ENCODE results near the gene DCAF8. TPM values are rescaled to one million over a fixed set of nuclear protein-coding genes. Genes with fewer than 3 reads are reported as not detected.
A peak's percentile ranks its signal among the peaks of the same experiment; 100 is the strongest.
"Not testable (repeated sequence)": the region's sequence is repeated elsewhere in the genome, so short reads cannot be mapped to it uniquely, and the experiment has no call there.

DCAF8 gene
- total RNA-seq, 1 donor from 2014 or later, result 130 TPM

DNA sequence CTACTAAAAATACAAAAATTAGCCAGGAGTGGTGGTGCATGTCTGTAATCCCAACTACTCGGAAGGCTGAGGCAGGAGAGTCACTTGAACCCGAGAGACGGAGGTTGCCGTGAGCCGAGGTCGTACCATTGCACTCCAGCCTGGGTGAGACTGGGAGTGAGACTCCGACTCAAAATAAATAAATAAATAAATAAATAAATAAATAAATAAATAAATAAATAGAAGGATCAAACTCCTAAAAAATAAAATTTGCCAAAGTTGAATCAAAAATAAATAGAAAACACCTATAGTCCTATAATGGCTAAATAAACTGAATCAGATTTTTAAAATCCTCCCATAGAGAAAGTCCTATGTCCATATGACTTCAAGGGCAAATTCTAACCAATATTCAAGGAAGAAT lies 37.8 kb upstream of the DCAF8 start:
- H3K36me3 Mint-ChIP-seq (ENCODE audit: low read depth), result peaks cover 9% of the 10 kb centered on the region
- no peak overlapping the region for H3K27ac Mint-ChIP-seq (ENCODE audit: unreplicated experiment)
- TF ChIP-seq, protein P1, sequence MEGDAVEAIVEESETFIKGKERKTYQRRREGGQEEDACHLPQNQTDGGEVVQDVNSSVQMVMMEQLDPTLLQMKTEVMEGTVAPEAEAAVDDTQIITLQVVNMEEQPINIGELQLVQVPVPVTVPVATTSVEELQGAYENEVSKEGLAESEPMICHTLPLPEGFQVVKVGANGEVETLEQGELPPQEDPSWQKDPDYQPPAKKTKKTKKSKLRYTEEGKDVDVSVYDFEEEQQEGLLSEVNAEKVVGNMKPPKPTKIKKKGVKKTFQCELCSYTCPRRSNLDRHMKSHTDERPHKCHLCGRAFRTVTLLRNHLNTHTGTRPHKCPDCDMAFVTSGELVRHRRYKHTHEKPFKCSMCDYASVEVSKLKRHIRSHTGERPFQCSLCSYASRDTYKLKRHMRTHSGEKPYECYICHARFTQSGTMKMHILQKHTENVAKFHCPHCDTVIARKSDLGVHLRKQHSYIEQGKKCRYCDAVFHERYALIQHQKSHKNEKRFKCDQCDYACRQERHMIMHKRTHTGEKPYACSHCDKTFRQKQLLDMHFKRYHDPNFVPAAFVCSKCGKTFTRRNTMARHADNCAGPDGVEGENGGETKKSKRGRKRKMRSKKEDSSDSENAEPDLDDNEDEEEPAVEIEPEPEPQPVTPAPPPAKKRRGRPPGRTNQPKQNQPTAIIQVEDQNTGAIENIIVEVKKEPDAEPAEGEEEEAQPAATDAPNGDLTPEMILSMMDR (conservative IDR thresholded peaks at IDR 0.05), result no peak
- DNase-seq (ENCODE audit: low read depth, low spot score), result no peak
- no peaks in the 10 kb centered on the region for H3K27me3 Mint-ChIP-seq (ENCODE audit: low read depth)
- no peaks in the 10 kb centered on the region for H3K4me1 Mint-ChIP-seq
- no peaks in the 10 kb centered on the region for H3K9me3 Mint-ChIP-seq
- H3K4me3 Mint-ChIP-seq, result no peak overlapping the region

DNA sequence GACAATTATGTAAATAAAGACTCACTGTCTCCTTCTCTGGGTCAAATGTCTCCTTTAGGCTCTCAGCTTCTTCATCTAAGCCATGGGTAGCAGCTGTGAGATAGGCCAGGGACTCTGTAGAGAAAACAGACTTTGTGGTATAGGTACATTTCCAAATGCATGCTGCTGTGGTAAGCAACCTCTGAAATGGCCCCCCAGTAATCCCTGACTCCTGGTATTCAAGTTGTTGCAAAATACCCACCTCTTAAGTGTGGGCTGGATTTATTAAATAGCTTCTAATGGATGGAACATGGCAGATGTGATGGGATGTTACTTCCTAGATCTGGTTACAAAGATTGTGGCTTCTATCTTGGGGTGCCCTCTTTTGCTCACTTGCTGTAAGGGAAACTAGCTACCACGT lies 33.7 kb upstream of the DCAF8 start:
- H3K4me3 Mint-ChIP-seq, result no peak overlapping the region

DNA sequence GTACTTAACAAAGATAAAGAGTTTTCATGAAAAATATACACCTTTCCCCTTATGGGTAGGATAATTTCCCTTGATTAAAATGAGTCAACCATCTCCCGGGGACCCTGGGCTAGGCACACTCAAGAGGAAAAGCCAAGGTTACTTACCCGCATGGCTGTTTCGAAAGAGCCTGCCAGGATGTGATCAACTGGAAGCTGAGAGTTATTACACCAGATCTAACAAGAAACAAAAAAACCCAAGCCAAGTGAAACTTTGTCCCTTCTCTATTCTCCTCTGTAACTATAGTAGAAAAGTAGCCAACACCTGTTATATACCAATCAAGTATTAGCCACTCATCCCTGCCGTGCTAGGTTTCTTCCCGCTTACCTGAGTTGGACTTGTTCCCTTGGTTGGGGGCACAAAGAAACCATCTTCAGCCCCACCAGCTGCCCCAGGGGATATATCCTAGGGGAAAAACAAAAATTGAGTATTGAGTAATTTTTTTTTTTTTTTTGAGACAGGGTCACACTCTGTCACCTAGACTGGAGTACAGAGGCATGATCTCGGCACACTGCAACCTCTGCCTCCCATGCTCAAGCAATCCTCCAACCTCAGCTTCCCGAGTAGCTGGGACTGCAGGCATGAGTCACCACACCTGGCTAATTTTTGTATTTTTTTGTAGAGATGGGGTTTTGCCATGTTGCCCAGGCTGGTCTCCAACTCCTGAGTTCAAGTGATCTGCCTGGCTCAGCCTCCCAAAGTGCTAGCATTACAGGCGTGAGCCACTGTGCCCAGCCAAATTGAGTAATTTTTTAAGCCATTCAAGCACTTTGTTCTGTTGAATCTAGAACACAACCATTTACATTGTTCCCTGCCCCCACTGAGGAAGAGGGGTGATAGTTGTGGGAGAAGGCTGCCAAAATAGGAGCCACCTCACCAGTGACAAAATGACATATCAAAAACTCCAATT lies 30.9 kb upstream of the DCAF8 start:
- Mint-ChIP-seq H3K4me1 (no peaks in the 10 kb centered on the region), H3K4me3 (no peak overlapping the region), H3K36me3 (ENCODE audit: low read depth) (peaks cover 30% of the 10 kb centered on the region), H3K27me3 (ENCODE audit: low read depth) (no peaks in the 10 kb centered on the region), H3K9me3 (no peaks in the 10 kb centered on the region), H3K27ac (ENCODE audit: unreplicated experiment) (peak overlapping the region; percentile 59)
- TF ChIP-seq, protein P1 (conservative IDR thresholded peaks at IDR 0.05), result no peak
- DNase-seq (ENCODE audit: low read depth, low spot score), result no peak

More for the DNA sequence above, 33.7 kb upstream of the DCAF8 start:
- Mint-ChIP-seq H3K27ac (ENCODE audit: unreplicated experiment) (no peak overlapping the region), H3K9me3 (no peaks in the 10 kb centered on the region), H3K36me3 (ENCODE audit: low read depth) (peaks cover 24% of the 10 kb centered on the region), H3K27me3 (ENCODE audit: low read depth) (no peaks in the 10 kb centered on the region), H3K4me1 (no peaks in the 10 kb centered on the region)
- DNase-seq (ENCODE audit: low read depth, low spot score), result no peak
- TF ChIP-seq, protein P1 (conservative IDR thresholded peaks at IDR 0.05), result no peak

DNA sequence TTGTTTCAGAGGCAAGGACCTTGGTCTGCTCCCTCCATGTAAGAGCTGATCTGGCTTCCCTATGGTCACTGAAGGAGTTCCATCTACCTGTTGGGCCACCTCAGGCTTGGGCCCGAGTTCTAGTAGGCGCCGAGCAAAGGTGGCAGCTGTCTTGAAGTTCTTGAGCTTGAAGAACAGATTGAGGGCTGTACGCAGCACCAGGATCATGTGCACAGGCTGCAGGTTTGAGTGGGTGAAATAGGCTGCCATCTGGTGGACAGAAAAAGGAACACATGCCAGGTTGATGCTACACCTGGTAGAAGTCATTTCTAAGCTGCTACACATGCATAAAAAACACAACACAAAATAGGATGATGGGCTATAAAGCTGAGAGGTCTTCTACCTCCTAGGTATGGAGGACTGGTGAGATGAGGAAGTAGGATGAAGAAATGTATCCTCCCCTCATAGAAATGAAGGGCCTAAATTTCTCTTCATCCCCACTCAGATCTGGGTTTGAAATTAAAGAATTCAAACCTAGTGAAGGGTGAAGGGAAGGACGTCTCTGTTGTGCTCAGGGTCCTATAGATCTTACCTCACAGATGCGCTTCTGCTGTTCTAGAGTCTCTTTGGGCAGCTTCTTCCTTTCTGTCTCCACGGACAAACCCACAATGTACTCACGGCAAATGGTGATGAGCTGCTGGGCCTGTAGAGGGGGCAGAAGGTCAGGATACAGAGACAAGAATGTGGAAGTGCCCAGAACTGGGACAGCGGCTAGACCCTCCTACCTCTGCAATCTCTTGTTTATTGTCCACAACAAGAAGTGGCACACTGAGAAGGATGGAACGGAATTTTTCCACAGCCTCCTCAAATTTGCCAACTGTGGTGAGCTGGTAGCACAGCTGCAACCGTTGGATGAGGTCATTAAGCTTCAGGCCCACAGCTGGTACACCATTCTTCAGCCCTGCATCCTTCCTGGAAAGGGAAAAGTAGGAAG lies 29.2 kb upstream of the DCAF8 start:
- H3K4me1 Mint-ChIP-seq, result no peaks in the 10 kb centered on the region
- H3K36me3 Mint-ChIP-seq (ENCODE audit: low read depth), result peaks cover 24% of the 10 kb centered on the region
- TF ChIP-seq, protein P1 (conservative IDR thresholded peaks at IDR 0.05), result peak; percentile 90
- DNase-seq (ENCODE audit: low read depth, low spot score), result peak; percentile 43
- H3K4me3 Mint-ChIP-seq, result peak overlapping the region; percentile 31
- no peak overlapping the region for H3K27ac Mint-ChIP-seq (ENCODE audit: unreplicated experiment)
- H3K9me3 Mint-ChIP-seq, result no peaks in the 10 kb centered on the region
- H3K27me3 Mint-ChIP-seq (ENCODE audit: low read depth), result no peaks in the 10 kb centered on the region

DNA sequence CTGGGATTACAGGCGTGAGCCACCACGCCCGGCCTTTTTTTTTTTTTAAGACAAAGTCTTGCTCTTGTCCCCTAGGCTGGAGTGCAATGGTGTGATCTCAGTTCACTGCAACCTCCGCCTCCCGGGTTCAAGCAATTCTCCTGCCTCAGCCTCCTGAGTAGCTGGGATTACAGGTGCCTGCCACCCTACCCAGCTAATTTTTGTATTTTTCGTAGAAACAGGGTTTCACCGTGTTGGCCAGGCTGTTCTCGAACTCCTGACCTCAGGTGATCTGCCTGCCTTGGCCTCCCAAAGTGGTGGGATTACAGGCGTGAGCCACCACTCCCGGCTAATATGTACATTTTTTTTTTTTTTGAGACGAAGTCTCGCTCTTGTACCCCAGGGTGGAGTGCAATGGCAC lies 25.4 kb upstream of the DCAF8 start:
- H3K27me3 Mint-ChIP-seq (ENCODE audit: low read depth); H3K9me3 Mint-ChIP-seq; DNase-seq (ENCODE audit: low read depth, low spot score); H3K4me3 Mint-ChIP-seq; H3K27ac Mint-ChIP-seq (ENCODE audit: unreplicated experiment): not testable (repeated sequence)
- Mint-ChIP-seq H3K36me3 (ENCODE audit: low read depth) (peaks cover 13% of the 10 kb centered on the region), H3K4me1 (peaks cover 24% of the 10 kb centered on the region)
